ENCODE data around the gene ZNF777.
A peak's percentile ranks its signal among the peaks of the same experiment; 100 is the strongest.
"Not testable (repeated sequence)": the region's sequence is repeated elsewhere in the genome, so short reads cannot be mapped to it uniquely, and the experiment has no call there.

ZNF777 gene

GRCh38 chr7:149460493-149461277 lies at the start of gene ZNF777:
TSS of gene ZNF777 (minus strand) at chr7:149461062. CDS start at chr7:149456022, 5,040 bp downstream.
- DNase-seq: peak; percentile 55

- no peak for DNase-seq
These were observed 49.4 kb upstream of the ZNF777 start for GRCh38 chr7:149510248-149510647.

- DNase-seq: no peak
These were observed 48.9 kb upstream of the ZNF777 start for GRCh38 chr7:149509774-149510173.

GRCh38 chr7:149505551-149505950 lies 44.7 kb upstream of the ZNF777 start:
- DNase-seq: no peak

- no peak for DNase-seq
These were observed 40.8 kb upstream of the ZNF777 start for GRCh38 chr7:149501651-149502050.

- no peak for DNase-seq
These were observed 40.0 kb upstream of the ZNF777 start for GRCh38 chr7:149500910-149501309.

GRCh38 chr7:149500201-149500600 lies 39.3 kb upstream of the ZNF777 start:
- DNase-seq: no peak

- DNase-seq: no peak
These were observed 37.9 kb upstream of the ZNF777 start for GRCh38 chr7:149498811-149499210.

- peak; percentile 73 for DNase-seq
These were observed 36.8 kb upstream of the ZNF777 start, which contains the start of gene ZNF746 for GRCh38 chr7:149497467-149498261. TSS of gene ZNF746 (minus strand) at chr7:149497809. CDS start at chr7:149497536, 273 bp downstream.

- DNase-seq: peak; percentile 36
These were observed 36.0 kb upstream of the ZNF777 start for GRCh38 chr7:149496642-149497391.

- no peak for DNase-seq
These were observed 35.2 kb upstream of the ZNF777 start for GRCh38 chr7:149495785-149496641.

GRCh38 chr7:149494738-149495368 lies 34.0 kb upstream of the ZNF777 start:
- DNase-seq: no peak

- not testable (repeated sequence) for DNase-seq
These were observed 33.1 kb upstream of the ZNF777 start for GRCh38 chr7:149493975-149494374.

- DNase-seq: no peak
These were observed 32.5 kb upstream of the ZNF777 start for GRCh38 chr7:149493366-149493765.

- DNase-seq: no peak
These were observed 29.4 kb upstream of the ZNF777 start for GRCh38 chr7:149490083-149490760.

GRCh38 chr7:149489391-149490024 lies 28.6 kb upstream of the ZNF777 start:
- DNase-seq: no peak

GRCh38 chr7:149479568-149479967 lies 18.7 kb upstream of the ZNF777 start:
- DNase-seq: no peak

GRCh38 chr7:149478754-149479153 lies 17.9 kb upstream of the ZNF777 start:
- no peak for DNase-seq

GRCh38 chr7:149477494-149478443 lies 16.9 kb upstream of the ZNF777 start:
- DNase-seq: no peak
